A549 (cell line): Measurements from ENCODE around the gene GNG7. TPM values are rescaled to one million over a fixed set of nuclear protein-coding genes. Genes with fewer than 3 reads are reported as not detected.
"Not testable (repeated sequence)": the region's sequence is repeated elsewhere in the genome, so short reads cannot be mapped to it uniquely, and the experiment has no call there.

Source experiments
- ATAC-seq, 2 experiments: fragments of 200-7000 bp in 1 of 2; fragments of >200 bp in 1 of 2; cut with Nextera tagmentation in 1 of 2; cut with Tn5 transposase in 1 of 2; 3 replicates each; pipeline versions ENCODE4 v1.8.0 to v1.9.1; 2018 to 2020; ENCODE audit warnings: mild to moderate bottlenecking in 1 of 2, moderate library complexity in 1 of 2
- CTCF ChIA-PET: fragments of 300-600 bp; sonication (Branson Sonifier 250); formaldehyde crosslinking; extraction: SDS; loops from one replicate; lab custom pipeline; 2021; ENCODE audit warnings: antibody characterized with exemption, inconsistent platforms; lab: Yijun Ruan, JAX
- POLR2A ChIA-PET: fragments of 350-600 bp; formaldehyde crosslinking; extraction: SDS; loops from one replicate; lab custom pipeline; 2021; ENCODE audit warnings: antibody characterized with exemption, inconsistent platforms; lab: Yijun Ruan, JAX
- DNase-seq, 2 experiments: peaks; one replicate each; pipeline versions ENCODE4 v3.0.0 to v3.0.0-alpha.2; 2011 to 2016; ENCODE audit warnings: low read depth in 1 of 2, low spot score in 1 of 2
- FAIRE-seq: peaks from 2 replicates; lab custom pipeline; 2011; peaks lifted over from hg19 to GRCh38; lab: Jason Lieb, UNC
- H3K27ac ChIP-seq, 2 experiments: fragments of >200 bp; sonication (Bioruptor Twin); formaldehyde crosslinking; 3 replicates each; pipeline ENCODE4 v1.5.1; 2016 to 2017
- H3K4me1 ChIP-seq: fragments of >200 bp; sonication (Bioruptor Twin); formaldehyde crosslinking; 3 replicates; pipeline ENCODE4 v1.6.1; 2016
- H3K4me2 ChIP-seq: fragments of >200 bp; sonication (Bioruptor Twin); formaldehyde crosslinking; 3 replicates; pipeline ENCODE4 v1.6.1; 2016
- H3K4me3 ChIP-seq: fragments of >200 bp; sonication (Bioruptor Twin); formaldehyde crosslinking; 3 replicates; pipeline ENCODE4 v1.5.1; 2016
- H3K9me3 ChIP-seq: fragments of >200 bp; sonication (Bioruptor Twin); formaldehyde crosslinking; 3 replicates; pipeline ENCODE4 v1.6.1; 2016
- BHLHE40 ChIP-seq: IDR thresholded peaks from 2 replicates; pipeline ENCODE4 v1.6.1; 2012; ENCODE audit warnings: low read depth, low read length, inconsistent platforms
- CBX8 ChIP-seq: fragments of 200-600 bp; sonication (generic); IDR thresholded peaks from 2 replicates; pipeline ENCODE4 v1.6.1; 2016
- CEBPB ChIP-seq, 2 experiments: fragments of >200 bp in 1 of 2; sonication (Bioruptor Twin) in 1 of 2; formaldehyde crosslinking in 1 of 2; IDR thresholded peaks; 2 replicates each; pipeline ENCODE4 v1.6.1; 2012 to 2016
- CHD4 ChIP-seq: fragments of 200-600 bp; sonication (generic); IDR thresholded peaks from 2 replicates; pipeline ENCODE4 v1.6.1; 2016; ENCODE audit warnings: antibody characterized with exemption, mild to moderate bottlenecking, borderline replicate concordance
- CTCF ChIP-seq: fragments of >200 bp; sonication (Bioruptor Twin); formaldehyde crosslinking; IDR thresholded peaks from 3 replicates; pipeline ENCODE4 v1.5.1; 2016
- EHF ChIP-seq: fragments of 250-450 bp; sonication (Bioruptor Pico); IDR thresholded peaks from 2 replicates; pipeline ENCODE4 v1.5.0; 2020; ENCODE audit warnings: mild to moderate bottlenecking
- EP300 ChIP-seq, 2 experiments: fragments of >200 bp; sonication (Bioruptor Twin); formaldehyde crosslinking; IDR thresholded peaks; 2 replicates in 1 of 2; 3 replicates in 1 of 2; pipeline ENCODE4 v1.6.1; 2016 to 2017
- HES2 ChIP-seq: fragments of >200 bp; sonication (Bioruptor Twin); formaldehyde crosslinking; IDR thresholded peaks from 2 replicates; pipeline ENCODE4 v1.6.1; 2016
- HEYL ChIP-seq: fragments of 250-450 bp; sonication (Bioruptor Pico); IDR thresholded peaks from 2 replicates; pipeline ENCODE4 v1.8.0; 2021; ENCODE audit warnings: mild to moderate bottlenecking, moderate library complexity
- HMGXB4 ChIP-seq: fragments of 250-450 bp; sonication (Bioruptor Pico); IDR thresholded peaks from 2 replicates; pipeline ENCODE4 v1.5.0; 2021; ENCODE audit warnings: mild to moderate bottlenecking, moderate library complexity, borderline replicate concordance
- HOXA7 ChIP-seq: fragments of 250-450 bp; sonication (Bioruptor Pico); IDR thresholded peaks from 2 replicates; pipeline ENCODE4 v1.5.0; 2020; ENCODE audit warnings: mild to moderate bottlenecking, moderate library complexity
- HOXB13 ChIP-seq: fragments of 250-450 bp; sonication (Bioruptor Pico); IDR thresholded peaks from 2 replicates; pipeline ENCODE4 v1.5.0; 2020; ENCODE audit warnings: low read depth, mild to moderate bottlenecking, moderate library complexity
- HOXB5 ChIP-seq: fragments of 250-450 bp; sonication (Bioruptor Pico); IDR thresholded peaks from 2 replicates; pipeline ENCODE4 v1.5.0; 2020; ENCODE audit warnings: mild to moderate bottlenecking, moderate library complexity
- KDM5A ChIP-seq: fragments of 200-600 bp; sonication (generic); IDR thresholded peaks from 2 replicates; pipeline ENCODE4 v1.6.1; 2016; ENCODE audit warnings: antibody characterized with exemption, mild to moderate bottlenecking
- MAZ ChIP-seq: fragments of 150-350 bp; IDR thresholded peaks from 2 replicates; pipeline ENCODE4 v1.6.1; 2014; ENCODE audit warnings: antibody characterized with exemption, low read depth, low read length, borderline replicate concordance
- PBX3 ChIP-seq: IDR thresholded peaks from 2 replicates; pipeline ENCODE4 v1.6.1; 2012
- POLR2A ChIP-seq: IDR thresholded peaks from 2 replicates; pipeline ENCODE4 v1.6.1; 2012; ENCODE audit warnings: mild to moderate bottlenecking, low read length
- POLR2AphosphoS2 ChIP-seq: conservative IDR thresholded peaks from 2 replicates; pipeline ENCODE4 v1.6.1; 2012; ENCODE audit warnings: low read length, improper control_type of control experiment, inconsistent platforms
- RARB ChIP-seq: fragments of 250-450 bp; sonication (Bioruptor Pico); IDR thresholded peaks from 2 replicates; pipeline ENCODE4 v1.8.0; 2021; ENCODE audit warnings: mild to moderate bottlenecking, moderate library complexity
- RFX5 ChIP-seq: fragments of 450-650 bp; IDR thresholded peaks from 2 replicates; pipeline ENCODE4 v1.7.1; 2014; ENCODE audit warnings: antibody characterized with exemption, mild to moderate bottlenecking, moderate library complexity
- RNF2 ChIP-seq: fragments of 200-600 bp; sonication (generic); IDR thresholded peaks from 2 replicates; pipeline ENCODE4 v1.6.1; 2016; ENCODE audit warnings: low read depth, mild to moderate bottlenecking, antibody characterized with exemption, moderate library complexity, borderline replicate concordance
- SREBF2 ChIP-seq: fragments of 450-650 bp; IDR thresholded peaks from 2 replicates; pipeline ENCODE4 v1.6.1; 2014; ENCODE audit warnings: mild to moderate bottlenecking, moderate library complexity
- TFCP2L1 ChIP-seq: fragments of 250-450 bp; sonication (Bioruptor Pico); IDR thresholded peaks from 2 replicates; pipeline ENCODE4 v1.5.0; 2021; ENCODE audit warnings: mild to moderate bottlenecking
- TP53 ChIP-seq: fragments of 250-450 bp; sonication (Bioruptor Pico); IDR thresholded peaks from 2 replicates; pipeline ENCODE4 v1.5.0; 2021; ENCODE audit warnings: mild to moderate bottlenecking, moderate library complexity
- ZFP36 ChIP-seq: fragments of 450-650 bp; IDR thresholded peaks from 2 replicates; pipeline ENCODE4 v1.6.1; 2014; ENCODE audit warnings: borderline replicate concordance; ENCODE audit not compliant: partially characterized antibody
- ZNF302 ChIP-seq: fragments of 250-450 bp; sonication (Bioruptor Pico); IDR thresholded peaks from 2 replicates; pipeline ENCODE4 v1.9.0; 2021; ENCODE audit warnings: inconsistent platforms, mild to moderate bottlenecking, moderate library complexity
- WGBS: methylation state at CpG from one replicate; pipeline ENCODE4 v1.1.6; 2017; ENCODE audit errors: missing lambda C conversion rate; 5-methylcytosine and 5-hydroxymethylcytosine counted together
- polyA plus RNA-seq, 4 experiments: library from polyadenylated mRNA; depleted of rRNA in 3 of 4; stranded (reverse); fragments of >200 nt; fragmentation: RNase III in 1 of 4; extraction: RNeasy Plus Mini Kit Qiagen cat#74134 plus additional on column Dnase treatment in 1 of 4; gene quantifications; 2 replicates in 3 of 4; 3 replicates in 1 of 4; pipeline ENCODE4 v1.2.3, GENCODE V29; 2011 to 2017

Gene GNG7
- polyA plus RNA-seq, 2 of the 4 experiments (the other 2 are of a cell fraction), result 0.06 to 0.08 TPM

- no peak for DNase-seq
- no peaks in the 10 kb centered on the region for H3K4me1 ChIP-seq
- TF ChIP-seq HES2, result no peak
- no peak for TF ChIP-seq CBX8
- TF ChIP-seq HOXB5 (CRISPR knock-in tag), result no peak
- TF ChIP-seq MAZ, result no peak
- no peak for TF ChIP-seq POLR2A
- TF ChIP-seq HMGXB4 (CRISPR knock-in tag), result no peak
- TF ChIP-seq HOXB13 (CRISPR knock-in tag), result no peak
- TF ChIP-seq KDM5A, result no peak
- TF ChIP-seq BHLHE40, result no peak
- TF ChIP-seq ZNF302 (CRISPR knock-in tag), result no peak
- no peak for TF ChIP-seq POLR2AphosphoS2
- no peak for TF ChIP-seq CHD4
- no peak for TF ChIP-seq RNF2
- no peak for TF ChIP-seq HOXA7
- TF ChIP-seq TFCP2L1 (CRISPR knock-in tag), result no peak
- no peak for TF ChIP-seq TP53 (CRISPR knock-in tag)
- no peak for TF ChIP-seq HEYL (CRISPR knock-in tag)
- TF ChIP-seq CEBPB (IDR thresholded peaks at IDR 0.05), result no peak
- TF ChIP-seq PBX3, result no peak
- no peak overlapping the region for H3K4me2 ChIP-seq
- H3K9me3 ChIP-seq, result no peaks in the 10 kb centered on the region
- CTCF ChIA-PET, result interaction anchor here (0.5 to 4.9 kb wide), 10 partner anchors 8 to 711 kb away, joined by 3 to 57 read pairs (median 8); partner anchors contain the start of gene SLC39A3
- H3K27ac ChIP-seq, result no peak overlapping the region
- H3K4me3 ChIP-seq, result no peak overlapping the region
- WGBS, result 44% methylated on average over 8 of the region's 20 CpGs
- no peak for ATAC-seq
- FAIRE-seq, result no peak
- POLR2A ChIA-PET, result no interaction called here
Measured at GRCh38 chr19:2646866-2647535, 55.5 kb downstream of the GNG7 start.

GRCh38 chr19:2645826-2646225, 56.7 kb downstream of the GNG7 start:
- CTCF ChIA-PET, result interaction anchor here (0.9 to 4.9 kb wide), 4 partner anchors 10 to 305 kb away, joined by 3 to 57 read pairs (median 12); no protein-coding TSS in a partner anchor
- H3K4me1 ChIP-seq, result no peaks in the 10 kb centered on the region
- ATAC-seq, result no peak
- H3K4me3 ChIP-seq, result no peak overlapping the region
- H3K4me2 ChIP-seq, result no peak overlapping the region
- FAIRE-seq, result no peak
- no peak for DNase-seq
- 59% methylated on average over 12 of the region's 16 CpGs for WGBS
- no peak for TF ChIP-seq CTCF
- no peak for TF ChIP-seq EHF (CRISPR knock-in tag)
- TF ChIP-seq SREBF2, result no peak
- no peak for TF ChIP-seq ZFP36
- TF ChIP-seq RNF2, result no peak
- no peak for TF ChIP-seq RFX5
- no peak for TF ChIP-seq EP300 (IDR thresholded peaks at IDR 0.05)
- TF ChIP-seq RARB, result no peak
- no peak for TF ChIP-seq TP53 (CRISPR knock-in tag)
- no peak for TF ChIP-seq ZNF302 (CRISPR knock-in tag)
- POLR2A ChIA-PET, result no interaction called here
- no peak overlapping the region for H3K27ac ChIP-seq
- no peaks in the 10 kb centered on the region for H3K9me3 ChIP-seq

- H3K27ac ChIP-seq, H3K4me3 ChIP-seq, H3K9me3 ChIP-seq, DNase-seq, FAIRE-seq, H3K4me1 ChIP-seq, H3K4me2 ChIP-seq, CTCF ChIA-PET: not testable (repeated sequence)
- POLR2A ChIA-PET, result interaction anchor here (0.5 kb wide), 1 partner anchor 167 kb away, joined by 3 read pairs; the partner anchor contains the start of gene GADD45B
- ATAC-seq, result peak in 1 of 2 experiments; percentile 49; a peak in 1 of 6 replicates
- 74% methylated on average over 21 of the region's 38 CpGs for WGBS
Measured at GRCh38 chr19:2643123-2643737, 59.3 kb downstream of the GNG7 start.
